CD14-positive monocyte (primary cell): ENCODE data around the gene LAPTM4A. TPM values are rescaled to one million over a fixed set of nuclear protein-coding genes. Genes with fewer than 3 reads are reported as not detected.

Experiments
- DNase-seq, 3 donors: peaks; one replicate each; pipeline ENCODE4 v3.0.0-alpha.2; 2011 to 2022
- H2AFZ ChIP-seq: 2 replicates; pipeline ENCODE4 v1.6.0; 2012; ENCODE audit warnings: mild to moderate bottlenecking, low read depth, low read length, inconsistent platforms; ENCODE audit not compliant: insufficient read depth, poor library complexity, severe bottlenecking
- H3K27ac ChIP-seq, 2 donors: 1 replicate in 1 of 2; 2 replicates in 1 of 2; pipeline ENCODE4 v1.5.1; 2012 to 2013; ENCODE audit warnings: low read length in 2 of 2, control low read depth in 1 of 2, inconsistent platforms in 1 of 2, low read depth in 1 of 2, mild to moderate bottlenecking in 1 of 2
- H3K27me3 ChIP-seq, 2 donors: one replicate each; pipeline versions ENCODE4 v1.6.0 to v1.6.1; 2011 to 2013; ENCODE audit warnings: low read length in 2 of 2; ENCODE audit not compliant: control insufficient read depth in 2 of 2, insufficient read depth in 2 of 2
- H3K36me3 ChIP-seq, 2 donors: replicated peaks in 1 of 2; 1 replicate in 1 of 2; 2 replicates in 1 of 2; pipeline versions ENCODE4 v1.5.1 to v1.6.1; 2012 to 2013; ENCODE audit warnings: low read length in 2 of 2, control low read depth in 1 of 2, inconsistent platforms in 1 of 2, mild to moderate bottlenecking in 1 of 2; ENCODE audit not compliant: insufficient read depth in 2 of 2, control insufficient read depth in 1 of 2
- H3K4me1 ChIP-seq, 2 donors: 1 replicate in 1 of 2; 2 replicates in 1 of 2; pipeline versions ENCODE4 v1.5.1 to v1.6.1; 2012 to 2013; ENCODE audit warnings: low read length in 2 of 2, control low read depth in 1 of 2, inconsistent platforms in 1 of 2, mild to moderate bottlenecking in 1 of 2, moderate library complexity in 1 of 2; ENCODE audit not compliant: insufficient read depth in 2 of 2, control insufficient read depth in 1 of 2
- H3K4me2 ChIP-seq: replicated peaks from 2 replicates; pipeline ENCODE3; 2012; ENCODE audit warnings: low read length, moderate library complexity, mild to moderate bottlenecking; ENCODE audit not compliant: poor library complexity, severe bottlenecking; ENCODE audit errors: extremely low read depth
- H3K4me3 ChIP-seq, 3 experiments: fragments of 200-600 bp in 1 of 3; sonication (generic) in 1 of 3; replicated peaks in 1 of 3; 1 replicate in 2 of 3; 2 replicates in 1 of 3; pipeline ENCODE4 v1.5.1; 2011 to 2013; ENCODE audit warnings: low read length in 3 of 3, mild to moderate bottlenecking in 3 of 3, control low read depth in 2 of 3, low read depth in 2 of 3, inconsistent platforms in 1 of 3, moderate library complexity in 1 of 3
- H3K79me2 ChIP-seq: 2 replicates; pipeline ENCODE4 v1.6.0; 2012; ENCODE audit warnings: mild to moderate bottlenecking, control low read depth, inconsistent platforms, low read length, moderate library complexity; ENCODE audit not compliant: insufficient read depth
- H3K9ac ChIP-seq: 2 replicates; pipeline ENCODE4 v1.6.0; 2017; ENCODE audit warnings: low read length, mild to moderate bottlenecking; ENCODE audit not compliant: insufficient read depth, poor library complexity, severe bottlenecking
- H3K9me3 ChIP-seq, 2 donors: replicated peaks in 1 of 2; 1 replicate in 1 of 2; 2 replicates in 1 of 2; pipeline versions ENCODE4 v1.5.1 to v1.6.1; 2012 to 2013; ENCODE audit warnings: low read length in 2 of 2, control low read depth in 1 of 2; ENCODE audit not compliant: control insufficient read depth in 1 of 2, insufficient read depth in 1 of 2
- H4K20me1 ChIP-seq: 2 replicates; pipeline ENCODE4 v1.6.0; 2012; ENCODE audit warnings: mild to moderate bottlenecking, low read length, control low read depth, moderate library complexity; ENCODE audit not compliant: insufficient read depth
- H3K27ac Mint-ChIP-seq, 7 donors: one replicate each; pipeline ENCODE4 v1.8.0; 2020; ENCODE audit warnings: mild to moderate bottlenecking in 7 of 7, mixed read lengths in 7 of 7, moderate library complexity in 6 of 7, inconsistent platforms in 2 of 7
- H3K27me3 Mint-ChIP-seq, 3 donors: one replicate each; pipeline ENCODE4 v1.8.0; 2021 to 2022; ENCODE audit warnings: low read depth in 3 of 3, mild to moderate bottlenecking in 3 of 3, mixed read lengths in 3 of 3, moderate library complexity in 3 of 3, inconsistent platforms in 1 of 3
- H3K36me3 Mint-ChIP-seq, 2 donors: one replicate each; pipeline ENCODE4 v1.8.0; 2020; ENCODE audit warnings: mixed read lengths in 2 of 2, inconsistent platforms in 1 of 2, mild to moderate bottlenecking in 1 of 2
- H3K4me1 Mint-ChIP-seq: one replicate; pipeline ENCODE4 v1.8.0; 2020; ENCODE audit warnings: mild to moderate bottlenecking, mixed read lengths
- H3K4me3 Mint-ChIP-seq, 2 donors: one replicate each; pipeline ENCODE4 v1.8.0; 2020; ENCODE audit warnings: mild to moderate bottlenecking in 2 of 2, mixed read lengths in 2 of 2, moderate library complexity in 1 of 2
- H3K9me3 Mint-ChIP-seq, 7 donors: one replicate each; pipeline ENCODE4 v1.8.0; 2020 to 2022; ENCODE audit warnings: mixed read lengths in 7 of 7, mild to moderate bottlenecking in 6 of 7, moderate library complexity in 6 of 7, inconsistent platforms in 2 of 7
- CTCF ChIP-seq: fragments of 200-600 bp; IDR thresholded peaks from one replicate; pipeline ENCODE4 v1.8.0; 2022; ENCODE audit warnings: antibody characterized with exemption, mild to moderate bottlenecking
- WGBS: methylation state at CpG from one replicate; pipeline ENCODE4 v1.1.5; 2013; ENCODE audit warnings: missing lambda C conversion rate; ENCODE audit not compliant: insufficient coverage; 5-methylcytosine and 5-hydroxymethylcytosine counted together
- intact Hi-C, 2 donors: fragments of 100-400 bp; cut with micrococcal nuclease; formaldehyde crosslinking; loops; one replicate each; pipeline versions ENCODE4 v1.15.0 to v1.15.1; 2023
- polyA plus RNA-seq, 3 donors: library from polyadenylated mRNA; depleted of rRNA in 1 of 3; unstranded in 2 of 3; stranded (reverse) in 1 of 3; fragments of 300-500 nt in 2 of 3; fragments of >200 nt in 1 of 3; fragmentation: Illumina TruSeq in 2 of 3; gene quantifications; 1 replicate in 2 of 3; 2 replicates in 1 of 3; pipeline ENCODE4 v1.2.3, GENCODE V29; 2012 to 2021

The LAPTM4A gene
- polyA plus RNA-seq, 3 donors: 182 to 442 (median 421) TPM

- Mint-ChIP-seq H3K9me3 (peaks cover 0 to 8% (median 2%) of the 10 kb centered on the region in 7 donors), H3K36me3 (no peaks in the 10 kb centered on the region), H3K27ac (peak overlapping the region in 1 of 7 donors; percentile 2), H3K4me1 (no peaks in the 10 kb centered on the region), H3K27me3 (peaks cover 4 to 11% (median 5%) of the 10 kb centered on the region in 3 donors), H3K4me3 (no peak overlapping the region)
- no peak for TF ChIP-seq CTCF
- DNase-seq: no peak
- Histone ChIP-seq H3K9ac (no peak overlapping the region), H3K4me3 (no peak overlapping the region), H3K27ac (no peak overlapping the region), H2AFZ (no peak overlapping the region), H3K4me2 (no peak overlapping the region), H3K4me1 (no peaks in the 10 kb centered on the region), H3K36me3 (no peaks in the 10 kb centered on the region), H3K9me3 (peaks cover 3 to 9% of the 10 kb centered on the region in 2 donors), H4K20me1 (no peaks in the 10 kb centered on the region), H3K79me2 (no peaks in the 10 kb centered on the region), H3K27me3 (no peaks in the 10 kb centered on the region)
- WGBS: 99% methylated on average over 8 of the region's 14 CpGs
- intact Hi-C loops: no loop called here
These were observed 20.3 kb upstream of the LAPTM4A start for GRCh38 chr2:20071397-20072383.

- no peak for DNase-seq
- Mint-ChIP-seq H3K9me3 (peaks cover 0 to 8% (median 2%) of the 10 kb centered on the region in 7 donors), H3K27me3 (peaks cover 4 to 7% (median 7%) of the 10 kb centered on the region in 3 donors), H3K36me3 (no peaks in the 10 kb centered on the region), H3K4me3 (no peak overlapping the region), H3K4me1 (peaks cover 9% of the 10 kb centered on the region), H3K27ac (no peak overlapping the region)
- no peak overlapping the region for H2AFZ ChIP-seq
- no peak overlapping the region for H3K4me2 ChIP-seq
- no peaks in the 10 kb centered on the region for H3K79me2 ChIP-seq
- peaks cover 3 to 9% of the 10 kb centered on the region in 2 donors for H3K9me3 ChIP-seq
- no peaks in the 10 kb centered on the region for H4K20me1 ChIP-seq
- no peaks in the 10 kb centered on the region for H3K27me3 ChIP-seq
- no peaks in the 10 kb centered on the region for H3K36me3 ChIP-seq
- H3K9ac ChIP-seq: no peak overlapping the region
- intact Hi-C loops: no loop called here
- TF ChIP-seq CTCF: no peak
- H3K4me3 ChIP-seq: no peak overlapping the region
- H3K4me1 ChIP-seq: peaks cover 6 to 7% of the 10 kb centered on the region in 2 donors
- H3K27ac ChIP-seq: no peak overlapping the region
These were observed 18.3 kb upstream of the LAPTM4A start for GRCh38 chr2:20069756-20070155.
